HG03097 (cell line): ENCODE results near the gene SAP30BP.

ENCODE experiments used
- ATAC-seq: cut with Tn5 transposase; IDR thresholded peaks from one replicate; pipeline ENCODE4 v1.9.1; 2021; ENCODE audit not compliant: unreplicated experiment, low FRiP score

SAP30BP gene

GRCh38 chr17:75646638-75646992, 20.5 kb upstream of the SAP30BP start:
- ATAC-seq: no peak

- ATAC-seq: no peak
Measured at GRCh38 chr17:75647061-75647460, 20.1 kb upstream of the SAP30BP start.

- ATAC-seq: no peak
Measured at GRCh38 chr17:75647921-75648320, 19.2 kb upstream of the SAP30BP start.

GRCh38 chr17:75649687-75650086, 17.5 kb upstream of the SAP30BP start:
- no peak for ATAC-seq

- ATAC-seq: no peak
Measured at GRCh38 chr17:75650874-75651273, 16.3 kb upstream of the SAP30BP start.

- ATAC-seq: no peak
Measured at GRCh38 chr17:75652341-75652740, 14.8 kb upstream of the SAP30BP start.

GRCh38 chr17:75652934-75653549, 14.1 kb upstream of the SAP30BP start:
- no peak for ATAC-seq

GRCh38 chr17:75654176-75654575, 13.0 kb upstream of the SAP30BP start:
- ATAC-seq: no peak

- ATAC-seq: no peak
Measured at GRCh38 chr17:75658237-75658636, 8.9 kb upstream of the SAP30BP start.

GRCh38 chr17:75661531-75661930, 5.6 kb upstream of the SAP30BP start:
- no peak for ATAC-seq

GRCh38 chr17:75662511-75662910, 4.6 kb upstream of the SAP30BP start:
- ATAC-seq: no peak

- peak; percentile 48 for ATAC-seq
Measured at GRCh38 chr17:75664099-75664549, 3.0 kb upstream of the SAP30BP start.

GRCh38 chr17:75665981-75666380, 1.2 kb upstream of the SAP30BP start:
- ATAC-seq: no peak

GRCh38 chr17:75667825-75668224, 687 bp downstream of the SAP30BP start:
- ATAC-seq: no peak

- no peak for ATAC-seq
Measured at GRCh38 chr17:75668489-75668888, 1.4 kb downstream of the SAP30BP start.

GRCh38 chr17:75670868-75671267, 3.7 kb downstream of the SAP30BP start:
- no peak for ATAC-seq

GRCh38 chr17:75672011-75672410, 4.9 kb downstream of the SAP30BP start:
- no peak for ATAC-seq

- no peak for ATAC-seq
Measured at GRCh38 chr17:75673487-75673886, 6.3 kb downstream of the SAP30BP start.

GRCh38 chr17:75676461-75676860, 9.3 kb downstream of the SAP30BP start:
- ATAC-seq: no peak

- no peak for ATAC-seq
Measured at GRCh38 chr17:75679706-75680211, 12.6 kb downstream of the SAP30BP start.

- no peak for ATAC-seq
Measured at GRCh38 chr17:75680431-75680830, 13.3 kb downstream of the SAP30BP start.

GRCh38 chr17:75681289-75681688, 14.2 kb downstream of the SAP30BP start:
- no peak for ATAC-seq

- ATAC-seq: no peak
Measured at GRCh38 chr17:75683583-75683982, 16.4 kb downstream of the SAP30BP start.
